ENCODE measurements around the gene DEGS1.
A peak's percentile ranks its signal among the peaks of the same experiment; 100 is the strongest.

DEGS1 gene

GRCh38 chr1:224182866-224183590 lies at the start of gene DEGS1:
Gene DEGS1 (plus strand): TSS chr1:224183240. CDS start chr1:224183337, 97 bp downstream.
- no peaks in the 10 kb centered on the region for H3K9me3 Mint-ChIP-seq
- no peaks in the 10 kb centered on the region for H3K27me3 Mint-ChIP-seq
- peak within 1 kb of the TSS; percentile 87 for H3K27ac Mint-ChIP-seq

DNA sequence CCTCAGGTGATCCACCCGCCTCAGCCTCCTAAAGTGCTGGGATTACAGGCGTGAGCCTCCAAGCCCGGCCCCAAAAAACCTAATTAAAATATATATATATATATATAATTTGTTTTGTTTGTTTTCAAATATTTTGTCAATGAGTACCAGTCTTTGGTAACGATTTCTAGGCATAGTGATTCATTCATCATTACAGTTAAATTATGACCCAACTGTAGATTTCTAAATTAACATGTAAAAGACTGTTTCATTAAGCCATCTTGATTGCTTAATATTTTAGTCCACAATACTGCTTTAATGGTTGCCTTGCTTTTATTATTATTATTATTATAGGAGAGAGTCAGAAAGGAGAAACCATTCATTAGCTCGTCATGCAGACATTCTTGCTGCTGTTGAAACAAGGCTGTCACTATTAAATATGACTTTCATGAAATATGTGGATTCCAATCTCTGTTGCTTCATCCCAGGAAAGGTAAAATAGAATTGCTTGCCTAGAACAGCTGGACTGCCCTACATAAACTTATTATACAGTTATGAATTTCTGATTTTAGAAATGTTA lies 49.2 kb upstream of the DEGS1 start:
- Mint-ChIP-seq H3K27ac (no peak overlapping the region), H3K9me3 (no peaks in the 10 kb centered on the region), H3K27me3 (no peaks in the 10 kb centered on the region), H3K4me1 (no peaks in the 10 kb centered on the region), H3K36me3 (peaks cover 17% of the 10 kb centered on the region), H3K4me3 (no peak overlapping the region)

More at GRCh38 chr1:224182866-224183590, at the start of gene DEGS1:
- Mint-ChIP-seq H3K4me3 (peak within 1 kb of the TSS; percentile 90), H3K4me1 (peaks cover 47% of the 10 kb centered on the region), H3K36me3 (peaks cover 3% of the 10 kb centered on the region)

GRCh38 chr1:224137518-224137917 lies 45.5 kb upstream of the DEGS1 start:
- Mint-ChIP-seq H3K4me1 (no peaks in the 10 kb centered on the region), H3K27me3 (no peaks in the 10 kb centered on the region), H3K4me3 (no peak overlapping the region), H3K36me3 (peaks cover 3% of the 10 kb centered on the region), H3K27ac (peak overlapping the region; percentile 41), H3K9me3 (no peaks in the 10 kb centered on the region)

GRCh38 chr1:224138198-224138597 lies 44.8 kb upstream of the DEGS1 start:
- Mint-ChIP-seq H3K36me3 (peaks cover 3% of the 10 kb centered on the region), H3K27ac (no peak overlapping the region), H3K4me3 (no peak overlapping the region), H3K9me3 (no peaks in the 10 kb centered on the region), H3K27me3 (no peaks in the 10 kb centered on the region), H3K4me1 (no peaks in the 10 kb centered on the region)

GRCh38 chr1:224141693-224142092 lies 41.3 kb upstream of the DEGS1 start:
- Mint-ChIP-seq H3K4me1 (no peaks in the 10 kb centered on the region), H3K9me3 (no peaks in the 10 kb centered on the region), H3K36me3 (peaks cover 3% of the 10 kb centered on the region), H3K4me3 (no peak overlapping the region), H3K27me3 (no peaks in the 10 kb centered on the region), H3K27ac (no peak overlapping the region)

- Mint-ChIP-seq H3K9me3 (no peaks in the 10 kb centered on the region), H3K36me3 (peaks cover 6% of the 10 kb centered on the region), H3K4me1 (peaks cover 14% of the 10 kb centered on the region), H3K27me3 (no peaks in the 10 kb centered on the region), H3K4me3 (no peak overlapping the region), H3K27ac (no peak overlapping the region)
Measured at GRCh38 chr1:224149709-224150108, 33.3 kb upstream of the DEGS1 start.

DNA sequence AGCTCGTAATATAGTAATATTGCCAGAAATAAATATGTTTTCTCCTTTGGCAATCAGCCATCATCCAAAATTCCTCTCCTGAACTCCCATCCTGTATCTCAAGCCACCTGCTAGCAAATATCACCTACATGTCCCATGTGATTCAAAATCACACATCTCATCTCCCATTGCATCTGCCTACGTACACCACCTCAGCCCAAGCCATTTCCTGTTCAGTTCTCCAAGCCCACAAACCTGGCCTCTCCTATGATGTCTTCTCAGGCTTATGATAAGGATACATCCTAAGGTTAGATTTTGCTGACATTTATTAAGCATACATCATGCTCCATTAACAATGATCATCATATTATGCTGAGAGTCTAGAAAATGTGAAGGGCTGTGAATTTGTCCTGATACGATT lies 31.9 kb upstream of the DEGS1 start:
- peaks cover 14% of the 10 kb centered on the region for H3K4me1 Mint-ChIP-seq
- no peaks in the 10 kb centered on the region for H3K27me3 Mint-ChIP-seq
- peaks cover 8% of the 10 kb centered on the region for H3K36me3 Mint-ChIP-seq
- H3K27ac Mint-ChIP-seq: peak overlapping the region; percentile 6
- H3K9me3 Mint-ChIP-seq: no peaks in the 10 kb centered on the region
- no peak overlapping the region for H3K4me3 Mint-ChIP-seq

DNA sequence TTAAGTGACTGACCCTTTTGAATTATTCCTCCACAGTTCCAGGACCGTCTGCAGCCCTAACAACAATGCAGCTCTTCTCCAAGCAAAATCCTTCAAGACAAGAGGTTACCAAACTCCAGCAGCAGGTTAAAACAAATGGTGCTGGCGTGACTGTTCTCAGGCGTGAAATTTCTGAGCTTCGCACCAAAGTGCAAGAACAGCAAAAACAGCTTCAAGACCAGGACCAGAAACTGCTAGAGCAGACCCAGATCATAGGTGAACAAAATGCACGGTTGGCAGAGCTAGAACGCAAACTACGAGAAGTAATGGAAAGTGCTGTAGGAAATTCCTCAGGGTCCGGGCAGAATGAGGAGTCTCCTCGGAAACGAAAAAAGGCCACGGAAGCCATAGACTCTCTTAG lies 25.7 kb upstream of the DEGS1 start:
- peaks cover 4% of the 10 kb centered on the region for H3K36me3 Mint-ChIP-seq
- no peak overlapping the region for H3K4me3 Mint-ChIP-seq
- no peaks in the 10 kb centered on the region for H3K9me3 Mint-ChIP-seq
- H3K4me1 Mint-ChIP-seq: no peaks in the 10 kb centered on the region
- no peaks in the 10 kb centered on the region for H3K27me3 Mint-ChIP-seq
- no peak overlapping the region for H3K27ac Mint-ChIP-seq

- Mint-ChIP-seq H3K9me3 (no peaks in the 10 kb centered on the region), H3K4me3 (no peak overlapping the region), H3K36me3 (peaks cover 4% of the 10 kb centered on the region), H3K27me3 (no peaks in the 10 kb centered on the region), H3K4me1 (peaks cover under 1% of the 10 kb centered on the region), H3K27ac (no peak overlapping the region)
Measured at GRCh38 chr1:224159541-224159940, 23.5 kb upstream of the DEGS1 start.

DNA sequence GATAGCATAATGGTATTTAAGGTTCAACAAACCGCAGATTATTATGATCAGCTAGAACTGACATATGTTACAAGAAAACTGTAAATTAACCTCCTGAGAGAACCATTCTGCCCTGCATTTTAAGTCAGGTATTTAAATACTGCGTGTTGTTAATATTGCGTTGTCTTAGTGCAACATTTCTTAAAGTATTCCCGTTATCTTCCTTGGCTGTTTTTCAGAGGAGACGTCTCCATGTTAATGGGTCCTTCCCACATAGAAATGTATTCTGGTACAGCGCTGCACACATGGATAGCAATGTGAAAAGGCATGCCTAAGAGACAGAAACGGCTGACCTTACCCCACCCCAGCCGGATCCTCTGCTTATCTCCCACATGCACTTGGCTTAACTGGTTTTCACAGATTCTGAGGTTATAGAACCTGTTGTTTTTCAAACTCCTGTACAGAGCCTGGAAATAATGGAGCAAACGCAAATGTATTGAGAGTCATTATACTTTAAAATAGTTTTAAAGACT lies 22.8 kb upstream of the DEGS1 start:
- Mint-ChIP-seq H3K9me3 (no peaks in the 10 kb centered on the region), H3K27me3 (no peaks in the 10 kb centered on the region), H3K27ac (no peak overlapping the region), H3K36me3 (peaks cover 4% of the 10 kb centered on the region), H3K4me1 (peaks cover 3% of the 10 kb centered on the region), H3K4me3 (no peak overlapping the region)

DNA sequence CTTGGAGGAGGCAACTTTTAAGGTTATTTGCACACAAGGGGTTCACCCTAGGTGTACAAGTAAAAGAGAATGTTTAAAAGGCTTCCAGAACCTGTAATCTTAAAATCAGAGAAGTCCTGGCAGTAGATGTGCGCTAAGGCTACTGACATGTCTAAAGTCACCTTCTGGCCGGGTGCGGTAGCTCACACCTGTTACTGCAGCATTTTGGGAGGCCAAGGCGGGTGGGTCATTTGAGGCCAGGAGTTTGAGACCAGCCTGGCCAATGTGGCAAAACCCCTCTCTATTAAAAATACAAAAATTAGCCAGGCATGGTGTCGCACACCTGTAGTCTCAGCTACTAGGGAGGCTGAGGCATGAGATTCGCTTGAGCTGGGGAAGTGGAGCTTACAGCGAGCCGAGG lies 20.3 kb upstream of the DEGS1 start:
- peaks cover 3% of the 10 kb centered on the region for H3K36me3 Mint-ChIP-seq
- H3K4me1 Mint-ChIP-seq: peaks cover 6% of the 10 kb centered on the region
- H3K27me3 Mint-ChIP-seq: no peaks in the 10 kb centered on the region
- no peak overlapping the region for H3K27ac Mint-ChIP-seq
- H3K9me3 Mint-ChIP-seq: no peaks in the 10 kb centered on the region
- H3K4me3 Mint-ChIP-seq: no peak overlapping the region

GRCh38 chr1:224163311-224163710 lies 19.7 kb upstream of the DEGS1 start:
- H3K36me3 Mint-ChIP-seq: peaks cover 3% of the 10 kb centered on the region
- peaks cover 6% of the 10 kb centered on the region for H3K4me1 Mint-ChIP-seq
- no peak overlapping the region for H3K27ac Mint-ChIP-seq
- no peaks in the 10 kb centered on the region for H3K27me3 Mint-ChIP-seq
- no peak overlapping the region for H3K4me3 Mint-ChIP-seq
- no peaks in the 10 kb centered on the region for H3K9me3 Mint-ChIP-seq

- Mint-ChIP-seq H3K9me3 (no peaks in the 10 kb centered on the region), H3K36me3 (peaks cover 4% of the 10 kb centered on the region), H3K4me3 (peak overlapping the region; percentile 42), H3K27me3 (no peaks in the 10 kb centered on the region), H3K27ac (peak overlapping the region; percentile 24), H3K4me1 (peaks cover 42% of the 10 kb centered on the region)
Measured at GRCh38 chr1:224168859-224169380, 14.1 kb upstream of the DEGS1 start.

GRCh38 chr1:224169718-224170270 lies 13.2 kb upstream of the DEGS1 start:
- Mint-ChIP-seq H3K27me3 (no peaks in the 10 kb centered on the region), H3K4me3 (peak overlapping the region; percentile 52), H3K4me1 (peaks cover 38% of the 10 kb centered on the region), H3K9me3 (no peaks in the 10 kb centered on the region), H3K27ac (no peak overlapping the region), H3K36me3 (peaks cover 4% of the 10 kb centered on the region)

DNA sequence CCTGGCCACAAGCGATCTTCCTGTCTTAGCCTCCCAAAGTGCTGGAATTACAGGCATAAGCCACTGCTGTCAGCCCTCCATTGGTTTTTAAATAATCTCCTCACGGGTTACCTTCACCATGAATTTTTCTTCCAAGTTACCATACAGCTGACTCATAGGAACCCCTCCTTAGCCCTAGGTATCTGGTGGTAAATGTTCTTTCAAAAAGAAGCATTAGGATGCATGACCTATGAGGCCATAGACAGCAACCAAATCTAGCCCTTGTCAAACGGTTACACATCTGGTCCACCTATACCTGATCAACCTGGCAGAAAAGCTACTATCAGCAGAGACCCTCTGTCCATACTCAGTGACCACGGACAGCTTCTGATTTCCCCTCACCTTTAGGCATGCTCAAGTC lies 12.7 kb upstream of the DEGS1 start:
- Mint-ChIP-seq H3K9me3 (no peaks in the 10 kb centered on the region), H3K36me3 (peaks cover 4% of the 10 kb centered on the region), H3K4me3 (peak overlapping the region; percentile 52), H3K27me3 (no peaks in the 10 kb centered on the region), H3K4me1 (peaks cover 39% of the 10 kb centered on the region), H3K27ac (peak overlapping the region; percentile 51)
